SK-N-MC (cell line): Measurements from ENCODE around the gene ANKUB1.

Experiments used
- EZH2 ChIP-seq: fragments of 200-600 bp; sonication (generic); IDR thresholded peaks from one replicate; pipeline ENCODE4 v1.6.1; 2017; ENCODE audit warnings: antibody characterized with exemption
- FOXP2 ChIP-seq: optimal IDR thresholded peaks from 2 replicates; pipeline ENCODE3; 2011; ENCODE audit warnings: mild to moderate bottlenecking, moderate library complexity; ENCODE audit not compliant: insufficient read depth; ENCODE audit errors: extremely low read length, control extremely low read depth
- POLR2AphosphoS5 ChIP-seq: IDR thresholded peaks from 2 replicates; pipeline ENCODE4 v1.6.1; 2012; ENCODE audit warnings: mild to moderate bottlenecking, low read depth, low read length, borderline replicate concordance

GRCh38 chr3:149770246-149770645 is 22.1 kb downstream of the ANKUB1 start:
- TF ChIP-seq POLR2AphosphoS5 (no peak), EZH2 (no peak), FOXP2 (no peak)
